ENCODE measurements around the gene ALKBH3.

The ALKBH3 gene

GRCh38 chr11:43880640-43881159 is at the start of gene ALKBH3:
Gene ALKBH3 (plus strand): TSS chr11:43880831. CDS start chr11:43882653, 1,822 bp downstream.
- peak within 1 kb of the TSS; percentile 82 for H3K4me3 ChIP-seq (ENCODE audit: low read length)
- peaks cover 9% of the 10 kb centered on the region for H3K36me3 ChIP-seq (ENCODE audit: control insufficient read depth, low read depth, low read length)
- no peak within 1 kb of the TSS for H3K27ac ChIP-seq (ENCODE audit: low read length)
- peaks cover 6% of the 10 kb centered on the region for H3K4me1 ChIP-seq (ENCODE audit: control insufficient read depth, low read depth, low read length)
- H3K27me3 ChIP-seq (ENCODE audit: control insufficient read depth, insufficient read depth, low read length), result peaks cover 35% of the 10 kb centered on the region
- no peaks in the 10 kb centered on the region for H3K9me3 ChIP-seq (ENCODE audit: control insufficient read depth, low read depth, low read length)
- H3K9ac ChIP-seq (ENCODE audit: low read length), result peak within 1 kb of the TSS; percentile 52

- no peak overlapping the region for H3K9ac ChIP-seq (ENCODE audit: low read length)
- peaks cover 5% of the 10 kb centered on the region for H3K36me3 ChIP-seq (ENCODE audit: control insufficient read depth, low read depth, low read length)
- no peak overlapping the region for H3K27ac ChIP-seq (ENCODE audit: low read length)
- no peaks in the 10 kb centered on the region for H3K27me3 ChIP-seq (ENCODE audit: control insufficient read depth, insufficient read depth, low read length)
- H3K9me3 ChIP-seq (ENCODE audit: control insufficient read depth, low read depth, low read length), result no peaks in the 10 kb centered on the region
- H3K4me3 ChIP-seq (ENCODE audit: low read length), result no peak overlapping the region
- no peaks in the 10 kb centered on the region for H3K4me1 ChIP-seq (ENCODE audit: control insufficient read depth, low read depth, low read length)
These were observed 49.6 kb upstream of the ALKBH3 start for GRCh38 chr11:43830928-43831440.

GRCh38 chr11:43832536-43832935 is 48.1 kb upstream of the ALKBH3 start:
- Histone ChIP-seq H3K9ac (ENCODE audit: low read length) (no peak overlapping the region), H3K9me3 (ENCODE audit: control insufficient read depth, low read depth, low read length) (no peaks in the 10 kb centered on the region), H3K27ac (ENCODE audit: low read length) (no peak overlapping the region), H3K27me3 (ENCODE audit: control insufficient read depth, insufficient read depth, low read length) (no peaks in the 10 kb centered on the region), H3K4me3 (ENCODE audit: low read length) (no peak overlapping the region), H3K36me3 (ENCODE audit: control insufficient read depth, low read depth, low read length) (peaks cover 5% of the 10 kb centered on the region), H3K4me1 (ENCODE audit: control insufficient read depth, low read depth, low read length) (no peaks in the 10 kb centered on the region)

- H3K9ac ChIP-seq (ENCODE audit: low read length), result no peak overlapping the region
These were observed 47.0 kb upstream of the ALKBH3 start for GRCh38 chr11:43833657-43834073.

GRCh38 chr11:43834286-43834685 is 46.3 kb upstream of the ALKBH3 start:
- Histone ChIP-seq H3K27me3 (ENCODE audit: control insufficient read depth, insufficient read depth, low read length) (no peaks in the 10 kb centered on the region), H3K9ac (ENCODE audit: low read length) (no peak overlapping the region), H3K36me3 (ENCODE audit: control insufficient read depth, low read depth, low read length) (peaks cover 13% of the 10 kb centered on the region), H3K9me3 (ENCODE audit: control insufficient read depth, low read depth, low read length) (no peaks in the 10 kb centered on the region), H3K4me1 (ENCODE audit: control insufficient read depth, low read depth, low read length) (no peaks in the 10 kb centered on the region), H3K4me3 (ENCODE audit: low read length) (no peak overlapping the region), H3K27ac (ENCODE audit: low read length) (no peak overlapping the region)

More at GRCh38 chr11:43833657-43834073, 47.0 kb upstream of the ALKBH3 start:
- H3K4me1 ChIP-seq (ENCODE audit: control insufficient read depth, low read depth, low read length), result no peaks in the 10 kb centered on the region
- H3K9me3 ChIP-seq (ENCODE audit: control insufficient read depth, low read depth, low read length), result no peaks in the 10 kb centered on the region
- peaks cover 8% of the 10 kb centered on the region for H3K36me3 ChIP-seq (ENCODE audit: control insufficient read depth, low read depth, low read length)
- no peaks in the 10 kb centered on the region for H3K27me3 ChIP-seq (ENCODE audit: control insufficient read depth, insufficient read depth, low read length)
- no peak overlapping the region for H3K27ac ChIP-seq (ENCODE audit: low read length)
- no peak overlapping the region for H3K4me3 ChIP-seq (ENCODE audit: low read length)

GRCh38 chr11:43835104-43835503 is 45.5 kb upstream of the ALKBH3 start:
- H3K4me1 ChIP-seq (ENCODE audit: control insufficient read depth, low read depth, low read length), result no peaks in the 10 kb centered on the region
- no peaks in the 10 kb centered on the region for H3K27me3 ChIP-seq (ENCODE audit: control insufficient read depth, insufficient read depth, low read length)
- peaks cover 17% of the 10 kb centered on the region for H3K36me3 ChIP-seq (ENCODE audit: control insufficient read depth, low read depth, low read length)
- no peak overlapping the region for H3K4me3 ChIP-seq (ENCODE audit: low read length)
- H3K27ac ChIP-seq (ENCODE audit: low read length), result no peak overlapping the region
- H3K9me3 ChIP-seq (ENCODE audit: control insufficient read depth, low read depth, low read length), result no peaks in the 10 kb centered on the region
- H3K9ac ChIP-seq (ENCODE audit: low read length), result no peak overlapping the region

- Histone ChIP-seq H3K4me1 (ENCODE audit: control insufficient read depth, low read depth, low read length) (no peaks in the 10 kb centered on the region), H3K36me3 (ENCODE audit: control insufficient read depth, low read depth, low read length) (peaks cover 17% of the 10 kb centered on the region), H3K27me3 (ENCODE audit: control insufficient read depth, insufficient read depth, low read length) (no peaks in the 10 kb centered on the region), H3K4me3 (ENCODE audit: low read length) (no peak overlapping the region), H3K9ac (ENCODE audit: low read length) (no peak overlapping the region), H3K27ac (ENCODE audit: low read length) (no peak overlapping the region), H3K9me3 (ENCODE audit: control insufficient read depth, low read depth, low read length) (no peaks in the 10 kb centered on the region)
These were observed 42.8 kb upstream of the ALKBH3 start for GRCh38 chr11:43837879-43838278.

GRCh38 chr11:43842021-43842420 is 38.6 kb upstream of the ALKBH3 start:
- Histone ChIP-seq H3K27ac (ENCODE audit: low read length) (no peak overlapping the region), H3K4me3 (ENCODE audit: low read length) (no peak overlapping the region), H3K9ac (ENCODE audit: low read length) (no peak overlapping the region), H3K4me1 (ENCODE audit: control insufficient read depth, low read depth, low read length) (no peaks in the 10 kb centered on the region), H3K36me3 (ENCODE audit: control insufficient read depth, low read depth, low read length) (peaks cover 20% of the 10 kb centered on the region), H3K27me3 (ENCODE audit: control insufficient read depth, insufficient read depth, low read length) (no peaks in the 10 kb centered on the region), H3K9me3 (ENCODE audit: control insufficient read depth, low read depth, low read length) (no peaks in the 10 kb centered on the region)

- peaks cover 5% of the 10 kb centered on the region for H3K36me3 ChIP-seq (ENCODE audit: control insufficient read depth, low read depth, low read length)
- no peaks in the 10 kb centered on the region for H3K27me3 ChIP-seq (ENCODE audit: control insufficient read depth, insufficient read depth, low read length)
- H3K4me3 ChIP-seq (ENCODE audit: low read length), result no peak overlapping the region
- H3K4me1 ChIP-seq (ENCODE audit: control insufficient read depth, low read depth, low read length), result no peaks in the 10 kb centered on the region
- H3K27ac ChIP-seq (ENCODE audit: low read length), result no peak overlapping the region
- H3K9ac ChIP-seq (ENCODE audit: low read length), result no peak overlapping the region
- no peaks in the 10 kb centered on the region for H3K9me3 ChIP-seq (ENCODE audit: control insufficient read depth, low read depth, low read length)
These were observed 34.8 kb upstream of the ALKBH3 start for GRCh38 chr11:43845816-43846215.

- no peak overlapping the region for H3K4me3 ChIP-seq (ENCODE audit: low read length)
- peaks cover 25% of the 10 kb centered on the region for H3K36me3 ChIP-seq (ENCODE audit: control insufficient read depth, low read depth, low read length)
- no peaks in the 10 kb centered on the region for H3K9me3 ChIP-seq (ENCODE audit: control insufficient read depth, low read depth, low read length)
- no peak overlapping the region for H3K27ac ChIP-seq (ENCODE audit: low read length)
- no peak overlapping the region for H3K9ac ChIP-seq (ENCODE audit: low read length)
- peaks cover 5% of the 10 kb centered on the region for H3K4me1 ChIP-seq (ENCODE audit: control insufficient read depth, low read depth, low read length)
- no peaks in the 10 kb centered on the region for H3K27me3 ChIP-seq (ENCODE audit: control insufficient read depth, insufficient read depth, low read length)
These were observed 28.5 kb upstream of the ALKBH3 start for GRCh38 chr11:43852057-43852636.

GRCh38 chr11:43853781-43854180 is 26.9 kb upstream of the ALKBH3 start:
- Histone ChIP-seq H3K27ac (ENCODE audit: low read length) (no peak overlapping the region), H3K4me3 (ENCODE audit: low read length) (no peak overlapping the region), H3K4me1 (ENCODE audit: control insufficient read depth, low read depth, low read length) (peaks cover 5% of the 10 kb centered on the region), H3K9ac (ENCODE audit: low read length) (no peak overlapping the region), H3K27me3 (ENCODE audit: control insufficient read depth, insufficient read depth, low read length) (no peaks in the 10 kb centered on the region), H3K36me3 (ENCODE audit: control insufficient read depth, low read depth, low read length) (peaks cover 25% of the 10 kb centered on the region), H3K9me3 (ENCODE audit: control insufficient read depth, low read depth, low read length) (no peaks in the 10 kb centered on the region)

- Histone ChIP-seq H3K9ac (ENCODE audit: low read length) (no peak overlapping the region), H3K27ac (ENCODE audit: low read length) (no peak overlapping the region), H3K4me1 (ENCODE audit: control insufficient read depth, low read depth, low read length) (no peaks in the 10 kb centered on the region), H3K9me3 (ENCODE audit: control insufficient read depth, low read depth, low read length) (no peaks in the 10 kb centered on the region), H3K36me3 (ENCODE audit: control insufficient read depth, low read depth, low read length) (peaks cover 25% of the 10 kb centered on the region), H3K4me3 (ENCODE audit: low read length) (no peak overlapping the region), H3K27me3 (ENCODE audit: control insufficient read depth, insufficient read depth, low read length) (no peaks in the 10 kb centered on the region)
These were observed 23.6 kb upstream of the ALKBH3 start for GRCh38 chr11:43856993-43857392.

Data from iPS-18a (cell line).